ENCODE measurements around the gene MAP3K20.
"Not testable (repeated sequence)": the region's sequence is repeated elsewhere in the genome, so short reads cannot be mapped to it uniquely, and the experiment has no call there.

Gene MAP3K20

DNA sequence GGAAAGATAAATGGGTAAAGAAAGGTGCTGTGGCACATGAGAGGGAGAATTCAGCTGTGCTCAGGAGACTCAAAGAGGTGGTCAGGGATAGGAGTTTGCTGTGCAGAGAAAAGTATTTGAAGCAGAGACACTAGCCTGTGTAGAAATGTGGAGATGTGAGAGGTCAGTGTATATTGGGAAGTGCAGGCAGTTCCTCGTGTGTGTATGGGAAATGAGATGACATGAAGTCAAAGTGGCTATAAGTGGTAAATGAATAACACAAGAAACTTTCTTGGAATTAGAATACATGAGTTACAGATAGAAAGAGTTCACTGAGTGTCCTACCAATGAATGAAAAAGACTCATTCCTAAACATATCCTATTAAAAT lies 11.6 kb downstream of the MAP3K20 start:
- DNase-seq (ENCODE audit: low read depth in 2 of 2): no peak

DNA sequence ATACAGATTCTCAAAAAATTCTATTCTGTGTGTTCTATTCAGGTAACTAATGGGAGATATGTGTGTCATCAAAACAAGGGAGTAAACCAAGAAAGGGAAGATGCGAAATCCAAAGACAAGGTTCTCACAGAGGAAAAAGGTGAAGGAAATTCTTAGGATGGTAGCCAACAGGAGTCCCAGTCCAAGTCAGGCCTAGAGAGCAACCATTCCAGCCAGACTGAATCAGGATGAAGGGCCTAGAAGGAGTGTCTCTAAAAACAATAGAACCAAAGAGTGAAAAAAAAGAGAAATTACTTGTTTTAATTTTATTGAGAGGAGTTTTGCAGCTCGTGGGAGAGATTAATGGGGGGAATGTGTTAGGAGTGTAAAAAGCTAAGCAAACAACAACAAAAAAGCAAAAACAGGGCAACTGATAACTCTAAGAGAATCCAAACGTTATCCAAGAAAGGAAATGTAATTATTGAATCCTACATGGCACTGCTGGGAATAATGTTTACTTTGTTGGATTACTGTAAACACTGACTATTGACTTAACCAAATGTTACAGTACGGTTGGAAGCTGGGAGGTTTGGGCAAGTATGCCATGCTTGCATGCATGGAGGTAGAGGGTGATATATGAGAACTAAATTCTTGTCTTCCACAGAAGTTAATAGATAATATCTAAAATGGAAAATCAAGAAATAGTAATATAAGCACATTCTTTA lies 12.3 kb downstream of the MAP3K20 start:
- no peak for DNase-seq (ENCODE audit: low read depth in 2 of 2)

DNA sequence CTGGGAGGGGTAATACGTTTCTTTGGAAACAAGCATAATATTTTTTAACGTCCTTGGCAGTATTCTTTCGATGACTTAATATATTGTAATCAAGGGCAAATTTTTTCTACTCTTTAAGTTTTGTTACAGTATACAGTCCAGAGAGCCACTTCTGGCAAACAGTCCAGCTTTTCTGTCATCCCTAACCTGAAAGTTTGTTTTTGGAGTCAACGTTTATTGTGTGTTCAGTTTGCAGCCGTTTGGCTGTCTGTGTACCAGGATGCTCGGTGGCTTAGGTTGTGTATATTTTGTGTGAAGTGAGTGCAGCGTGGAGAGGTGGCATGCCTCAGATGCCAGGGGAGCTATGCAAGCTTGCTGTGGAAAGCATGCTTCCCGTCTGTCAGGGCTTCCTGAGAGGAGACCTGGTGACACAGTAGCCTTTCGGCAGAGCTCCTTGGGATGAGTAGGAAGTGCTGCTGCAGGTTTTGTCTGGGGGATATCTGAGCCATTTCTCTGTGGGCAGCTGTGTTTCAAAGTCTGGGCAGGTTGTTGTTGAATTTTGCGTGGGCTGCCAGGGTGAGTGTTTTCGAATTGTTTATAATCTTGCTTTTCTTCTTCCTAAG lies 14.7 kb downstream of the MAP3K20 start:
- DNase-seq (ENCODE audit: low read depth in 2 of 2): no peak

DNA sequence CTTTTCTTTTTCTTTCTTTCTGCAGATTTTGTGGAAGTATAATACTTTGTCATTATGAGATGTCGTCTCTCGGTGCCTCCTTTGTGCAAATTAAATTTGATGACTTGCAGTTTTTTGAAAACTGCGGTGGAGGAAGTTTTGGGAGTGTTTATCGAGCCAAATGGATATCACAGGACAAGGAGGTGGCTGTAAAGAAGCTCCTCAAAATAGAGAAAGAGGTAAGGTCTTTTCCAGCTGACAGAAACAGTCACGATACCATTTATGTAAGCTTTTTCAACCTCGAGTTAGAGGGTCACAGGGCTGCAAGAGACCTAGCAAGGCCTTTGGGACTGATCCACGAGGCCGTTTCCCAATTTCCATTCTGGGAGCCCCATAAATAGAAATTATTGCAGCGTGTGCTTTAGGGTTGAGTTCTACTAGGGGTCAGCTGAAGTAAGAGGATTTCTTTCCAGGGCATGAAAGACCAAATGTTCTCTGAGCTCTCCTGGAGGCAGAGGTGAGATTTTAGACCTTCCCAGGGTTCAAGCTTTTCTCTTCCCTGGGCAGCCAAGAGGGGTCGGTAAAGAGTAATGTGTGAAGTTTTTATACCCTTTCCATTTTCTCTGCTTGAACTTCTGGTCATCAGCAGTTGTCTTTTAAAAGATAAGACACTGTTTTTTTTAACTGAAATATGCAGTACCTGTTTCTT lies 15.5 kb downstream of the MAP3K20 start:
- no peak for DNase-seq (ENCODE audit: low read depth in 2 of 2)

DNA sequence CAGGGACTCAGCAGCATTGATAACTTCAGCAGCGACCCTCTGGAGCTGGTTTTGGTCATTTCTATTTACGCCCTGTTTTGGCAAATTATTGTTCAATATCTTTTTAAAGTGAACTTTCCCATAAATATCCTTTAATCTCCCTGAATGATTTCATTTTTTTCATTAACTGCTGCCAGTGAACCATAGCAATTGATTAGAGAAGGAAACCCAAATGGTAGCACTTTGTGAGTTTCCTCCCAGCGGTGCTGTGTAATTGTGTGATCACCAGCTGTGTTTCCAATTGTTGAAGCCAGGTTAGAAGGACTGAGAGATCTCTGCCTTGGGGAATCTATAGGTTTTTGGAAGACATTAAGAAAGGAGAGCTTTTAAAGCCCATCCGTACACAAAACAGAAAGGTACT lies 16.3 kb downstream of the MAP3K20 start:
- DNase-seq (ENCODE audit: low read depth in 2 of 2): no peak

DNA sequence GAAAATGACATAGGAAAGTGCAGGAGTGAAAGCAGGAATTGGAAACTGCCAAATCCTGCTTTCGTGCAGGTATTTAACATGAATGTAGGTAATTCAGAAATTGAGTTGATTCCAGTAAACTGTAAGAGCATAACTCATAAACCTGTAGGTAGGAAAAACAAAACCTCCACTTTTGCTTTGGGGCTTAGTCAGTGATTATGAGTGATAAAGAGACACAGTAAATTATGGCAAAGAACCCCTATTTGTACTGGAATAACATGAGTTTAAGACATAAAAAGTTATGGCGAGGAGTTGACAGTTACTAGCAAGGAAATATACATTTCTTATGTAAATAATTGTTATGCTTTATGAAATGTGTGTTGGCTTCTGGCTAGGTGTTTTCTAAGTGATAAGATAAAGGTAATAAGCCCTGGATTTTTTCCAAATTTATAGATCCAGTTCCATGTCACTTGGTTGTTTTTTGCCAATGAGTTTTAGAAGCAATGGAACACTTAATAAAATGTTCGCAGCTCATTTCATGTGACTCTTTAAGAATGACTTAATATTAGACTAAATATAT lies 17.3 kb downstream of the MAP3K20 start:
- no peak for DNase-seq (ENCODE audit: low read depth in 2 of 2)

DNA sequence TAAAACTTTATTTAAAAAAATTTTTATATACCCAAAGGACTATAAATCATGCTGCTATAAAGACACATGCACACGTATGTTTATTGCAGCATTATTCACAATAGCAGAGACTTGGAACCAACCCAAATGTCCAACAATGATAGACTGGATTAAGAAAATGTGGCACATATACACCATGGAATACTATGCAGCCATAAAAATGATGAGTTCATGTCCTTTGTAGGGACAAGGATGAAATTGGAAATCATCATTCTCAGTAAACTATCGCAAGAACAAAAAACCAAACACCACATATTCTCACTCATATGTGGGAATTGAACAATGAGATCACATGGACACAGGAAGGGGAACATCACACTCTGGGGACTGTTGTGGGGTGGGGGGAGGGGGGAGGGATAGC lies 18.0 kb downstream of the MAP3K20 start:
- not testable (repeated sequence) for DNase-seq (ENCODE audit: low read depth in 2 of 2)

DNA sequence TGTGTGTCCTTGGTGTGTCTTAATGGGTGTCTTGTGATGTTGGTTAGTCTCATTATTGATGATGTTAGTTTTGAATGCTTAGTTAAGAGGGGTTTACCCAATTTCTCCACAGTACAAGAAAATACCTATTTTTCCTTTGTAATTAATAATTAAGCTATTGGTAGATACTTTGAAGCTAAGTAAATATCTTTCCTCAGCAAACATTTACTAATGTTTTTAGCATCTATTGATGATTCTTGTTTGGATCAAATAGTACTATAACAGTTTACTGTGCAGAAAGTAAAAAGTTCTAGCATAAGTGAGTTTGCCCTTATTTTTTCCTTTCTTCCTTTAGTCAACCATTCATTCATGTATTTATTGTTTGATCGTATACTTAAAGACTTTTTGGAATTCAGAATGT lies 19.1 kb downstream of the MAP3K20 start:
- no peak for DNase-seq (ENCODE audit: low read depth in 2 of 2)

DNA sequence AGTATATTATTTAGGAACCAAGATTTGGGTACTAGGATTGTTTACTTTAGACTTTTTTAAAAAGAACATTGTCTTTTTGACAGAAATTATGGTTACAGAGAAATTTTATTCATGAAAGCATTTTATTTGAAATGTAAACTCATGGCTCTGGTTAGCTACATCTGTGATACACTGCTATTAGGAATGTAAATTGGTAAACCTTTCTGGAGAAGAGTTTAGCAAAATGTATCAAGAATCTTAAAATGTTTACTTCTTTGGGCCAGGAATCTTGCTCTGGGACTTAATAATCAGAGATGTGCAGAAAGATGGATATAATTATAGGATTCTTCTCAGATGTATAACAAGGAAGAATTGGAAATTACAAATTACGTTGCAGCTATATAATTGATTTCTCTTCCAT lies 19.7 kb downstream of the MAP3K20 start:
- no peak for DNase-seq (ENCODE audit: low read depth in 2 of 2)

DNA sequence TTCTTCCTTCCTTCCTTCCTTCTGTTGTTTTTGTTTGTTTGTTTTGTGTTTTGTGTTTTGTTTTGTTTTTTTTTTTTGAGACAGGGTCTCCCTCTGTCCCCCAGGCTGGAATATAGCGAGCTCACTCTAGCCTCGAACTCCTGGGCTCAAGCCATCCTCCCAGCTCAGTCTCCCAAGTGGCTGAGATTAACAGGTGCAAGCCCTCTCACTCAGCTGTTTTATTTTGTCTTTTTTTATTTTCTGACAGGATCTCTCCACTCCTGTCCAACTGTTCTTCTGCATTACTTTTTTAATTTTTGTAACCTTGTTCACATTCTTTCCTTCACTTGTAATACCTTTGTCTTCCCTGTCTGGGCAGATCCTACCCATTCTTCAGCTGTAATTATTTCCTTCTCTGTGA lies 23.6 kb downstream of the MAP3K20 start:
- no peak for DNase-seq (ENCODE audit: low read depth in 2 of 2)

DNA sequence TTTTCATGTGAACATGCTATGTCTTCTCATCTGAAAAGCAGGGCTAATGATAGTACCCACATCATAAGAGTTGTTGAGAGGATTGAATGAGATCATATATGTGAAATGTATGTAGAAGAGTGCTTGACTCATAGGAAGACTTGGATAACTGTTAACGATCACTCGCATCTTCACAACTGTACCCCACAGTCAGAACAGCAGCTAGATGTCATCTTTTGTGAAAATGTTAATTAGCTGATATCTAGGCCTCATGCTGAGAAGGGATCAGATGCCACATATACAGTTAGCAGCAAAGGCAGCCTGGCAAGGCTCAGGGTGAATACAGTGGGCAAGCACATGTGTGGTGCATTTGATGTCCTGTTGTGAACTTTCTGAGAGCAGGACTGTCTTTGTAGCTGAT lies 24.2 kb downstream of the MAP3K20 start:
- no peak for DNase-seq (ENCODE audit: low read depth in 2 of 2)

DNA sequence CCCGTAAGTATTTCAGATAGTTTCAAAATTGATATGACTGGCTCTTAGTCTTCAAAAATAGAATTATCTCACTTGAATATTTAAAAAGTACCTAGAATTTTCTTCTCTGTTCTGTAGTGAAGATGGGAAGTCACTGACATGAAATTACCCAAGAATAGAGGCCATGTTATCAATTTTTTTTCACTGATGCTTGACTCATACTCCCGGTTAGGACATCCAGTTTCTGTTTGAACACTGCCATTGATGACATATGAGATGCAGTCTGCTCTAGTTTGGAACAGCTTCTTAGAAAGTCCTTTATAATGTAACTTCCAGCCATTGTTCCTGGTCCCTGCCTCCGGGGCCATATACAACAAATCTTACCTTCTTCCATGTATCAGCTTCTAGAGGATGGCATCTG lies 26.0 kb downstream of the MAP3K20 start:
- no peak for DNase-seq (ENCODE audit: low read depth in 2 of 2)

DNA sequence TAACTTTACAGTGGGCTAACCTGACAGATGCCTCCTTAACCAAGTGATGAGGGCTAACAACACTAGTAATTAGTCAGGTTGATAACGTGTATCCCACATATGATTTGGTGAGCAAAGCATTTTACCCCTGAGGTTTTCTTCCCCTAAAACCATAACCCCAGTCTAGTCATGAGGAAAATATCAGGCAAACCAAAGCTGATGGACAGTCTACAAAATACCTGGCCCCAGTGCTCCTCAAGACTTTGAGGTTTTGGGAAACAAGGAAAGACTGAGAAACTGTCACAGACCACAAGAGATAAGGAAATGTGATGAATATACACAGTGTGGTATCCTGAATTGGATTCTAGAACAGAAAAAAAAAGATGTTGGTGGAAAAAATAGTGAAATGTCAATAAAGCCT lies 28.5 kb downstream of the MAP3K20 start:
- no peak for DNase-seq (ENCODE audit: low read depth in 2 of 2)

DNA sequence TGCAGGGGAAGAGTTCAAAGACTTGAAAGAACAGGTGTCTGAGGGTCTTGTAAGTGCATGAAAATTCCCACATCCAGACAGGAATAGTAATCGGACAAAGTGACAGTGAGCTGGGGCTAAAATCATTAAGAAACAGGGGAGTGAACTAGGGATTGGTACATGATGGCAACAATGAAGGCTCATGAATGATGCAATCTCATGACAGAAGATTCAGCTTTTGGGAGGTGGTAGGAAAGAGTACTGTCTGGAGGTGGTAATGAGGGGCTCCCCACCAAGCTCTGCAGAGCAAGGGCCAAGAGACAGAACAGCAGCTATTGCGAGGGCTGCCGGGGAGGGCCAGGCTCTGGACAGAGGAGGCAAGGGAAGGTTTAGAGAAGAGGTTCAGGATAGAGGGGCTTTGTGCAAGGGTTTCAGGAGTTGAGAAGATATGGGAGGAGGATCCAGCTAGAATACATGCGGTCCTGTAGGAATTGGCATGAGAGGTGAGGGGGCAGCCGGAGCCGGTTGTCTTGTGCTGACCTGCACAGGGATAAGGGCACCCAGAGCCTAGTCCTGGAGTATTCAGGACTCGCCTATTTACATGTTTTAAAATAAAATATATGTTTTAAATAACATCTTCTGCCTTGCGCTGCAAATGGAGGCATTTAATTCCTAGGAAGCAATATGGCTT lies 31.4 kb downstream of the MAP3K20 start:
- no peak for DNase-seq (ENCODE audit: low read depth in 2 of 2)

DNA sequence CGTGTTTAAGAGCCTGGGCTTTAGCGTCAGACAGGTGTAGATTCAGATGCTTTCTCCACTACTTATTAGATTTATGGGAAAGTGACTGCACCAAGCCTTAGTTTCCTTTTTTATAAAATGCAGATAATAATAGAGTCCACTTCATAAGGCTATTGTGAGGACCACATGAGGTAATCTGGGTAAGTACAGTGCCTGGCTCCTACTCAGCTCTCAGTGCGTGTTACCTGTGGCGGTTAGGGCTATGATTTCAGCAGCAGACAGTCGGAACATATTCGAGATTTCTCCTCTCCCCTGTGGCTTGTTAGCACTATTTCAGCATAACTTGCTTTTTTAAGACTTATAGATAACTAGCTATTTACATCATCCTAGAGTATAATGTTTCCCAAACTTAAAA lies 32.0 kb downstream of the MAP3K20 start:
- no peak for DNase-seq (ENCODE audit: low read depth in 2 of 2)

DNA sequence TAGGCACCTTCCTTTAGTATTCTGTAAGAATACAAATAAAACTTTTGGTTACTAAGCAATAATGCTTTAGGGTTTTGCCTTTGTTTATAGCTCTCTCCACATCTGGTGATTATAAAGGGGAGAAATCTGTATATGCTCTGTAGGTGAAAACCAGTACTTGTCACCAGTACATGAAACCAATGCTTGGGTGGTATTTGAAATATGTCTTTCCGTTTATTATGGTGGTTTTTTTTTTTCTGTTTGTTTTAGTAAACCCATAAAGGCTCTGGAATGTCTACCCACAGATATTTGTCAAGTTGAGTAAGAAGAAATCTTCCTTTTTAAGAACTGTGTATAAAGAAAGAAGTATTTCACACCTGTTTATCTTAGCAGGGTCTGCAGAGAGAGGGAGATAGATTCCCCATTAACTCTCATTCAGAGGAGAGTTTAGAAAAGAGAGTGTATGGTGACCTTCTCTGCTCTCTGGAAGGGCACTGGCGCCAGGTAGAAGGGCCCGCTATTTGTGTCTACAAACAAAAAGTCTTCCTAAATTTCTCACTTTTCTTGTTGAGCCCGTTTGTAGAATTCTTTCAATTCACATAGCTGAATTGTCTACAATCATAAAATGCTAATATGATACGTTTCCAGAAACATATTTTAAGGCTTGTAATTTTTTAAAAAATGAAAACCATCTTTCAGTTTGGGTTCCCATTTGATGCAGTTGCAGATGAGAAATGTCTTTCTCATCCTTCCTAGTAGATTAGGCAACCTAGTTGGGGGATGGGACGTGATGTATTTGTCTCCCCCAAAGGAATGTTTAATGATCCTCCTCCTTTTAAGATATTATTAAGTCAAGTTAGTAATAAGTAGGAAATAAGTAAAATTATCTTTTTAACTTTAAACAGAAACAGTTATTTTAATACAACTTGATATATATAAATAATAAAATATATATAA lies 33.9 kb downstream of the MAP3K20 start:
- DNase-seq (ENCODE audit: low read depth in 2 of 2): no peak

DNA sequence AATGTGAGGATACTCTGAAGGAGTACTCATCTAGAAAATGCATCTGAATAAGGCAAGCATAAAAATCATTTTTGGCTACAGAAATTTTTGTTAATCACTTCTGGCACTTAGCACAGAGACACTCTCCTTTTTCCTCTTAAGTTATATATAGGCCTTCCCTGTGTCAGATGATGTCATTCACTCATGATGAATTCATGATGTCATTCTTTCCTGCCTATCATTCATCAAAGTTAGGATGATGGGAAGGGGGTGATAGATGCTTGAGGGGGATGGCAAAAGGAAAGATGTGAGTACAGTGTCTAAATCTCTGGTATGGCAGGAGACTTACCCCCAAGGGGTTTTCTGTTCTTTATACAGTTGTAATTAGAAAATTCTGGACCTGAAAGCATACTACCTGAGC lies 42.0 kb downstream of the MAP3K20 start:
- no peak for DNase-seq (ENCODE audit: low read depth in 2 of 2)

DNA sequence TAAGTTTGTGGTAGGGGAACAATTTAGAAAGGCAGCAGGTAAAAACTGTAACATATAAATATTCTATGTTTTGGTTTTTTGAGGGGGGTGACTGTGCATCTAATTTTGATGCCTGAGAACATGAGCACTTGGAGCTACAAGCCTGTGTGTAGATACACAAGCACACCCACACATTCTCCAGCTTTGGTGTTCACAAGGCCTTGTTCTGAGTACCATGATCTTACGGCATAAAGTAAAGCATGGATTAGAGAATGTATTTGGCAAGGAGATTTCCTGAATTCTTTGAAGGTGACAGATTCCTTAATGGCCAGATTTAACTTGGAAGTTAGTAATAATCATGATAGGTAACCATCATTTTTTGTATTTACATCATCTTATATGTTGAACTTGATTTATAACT lies 42.7 kb downstream of the MAP3K20 start:
- no peak for DNase-seq (ENCODE audit: low read depth in 2 of 2)

DNA sequence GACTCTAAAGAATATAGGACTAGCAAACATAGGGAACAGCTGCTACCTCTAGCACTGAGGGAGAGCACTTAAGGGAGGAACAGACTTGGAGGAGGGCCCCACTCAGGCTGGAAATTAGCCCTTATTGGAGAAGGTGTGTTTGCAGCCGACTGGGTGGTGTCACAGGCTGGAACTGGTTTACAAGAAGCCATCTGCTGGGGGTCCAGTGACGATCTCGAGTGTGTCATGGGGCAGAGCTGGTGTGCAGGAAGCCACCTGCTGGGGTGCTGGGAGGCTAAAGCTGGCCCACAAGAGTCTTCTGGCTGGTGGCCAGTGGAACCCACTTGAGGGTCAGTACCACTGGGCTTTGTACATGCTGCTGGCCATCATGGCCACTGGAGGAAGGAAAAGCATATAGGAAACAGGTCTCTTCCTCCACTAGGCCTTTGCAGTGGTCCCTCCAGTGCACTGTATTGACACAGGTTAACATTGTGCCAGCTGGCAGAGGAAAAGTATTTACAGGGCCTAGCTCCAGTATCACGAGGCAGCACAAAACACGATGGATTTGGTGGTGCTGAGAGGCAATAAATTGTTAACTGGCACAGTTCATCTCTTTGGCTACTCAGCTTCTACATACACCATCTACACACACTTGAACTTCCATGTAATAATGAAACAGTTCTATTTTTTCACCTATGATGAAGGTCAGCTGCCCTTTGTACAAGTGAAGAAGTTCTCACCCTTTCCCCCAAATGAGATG lies 43.6 kb downstream of the MAP3K20 start:
- no peak for DNase-seq (ENCODE audit: low read depth in 2 of 2)

DNA sequence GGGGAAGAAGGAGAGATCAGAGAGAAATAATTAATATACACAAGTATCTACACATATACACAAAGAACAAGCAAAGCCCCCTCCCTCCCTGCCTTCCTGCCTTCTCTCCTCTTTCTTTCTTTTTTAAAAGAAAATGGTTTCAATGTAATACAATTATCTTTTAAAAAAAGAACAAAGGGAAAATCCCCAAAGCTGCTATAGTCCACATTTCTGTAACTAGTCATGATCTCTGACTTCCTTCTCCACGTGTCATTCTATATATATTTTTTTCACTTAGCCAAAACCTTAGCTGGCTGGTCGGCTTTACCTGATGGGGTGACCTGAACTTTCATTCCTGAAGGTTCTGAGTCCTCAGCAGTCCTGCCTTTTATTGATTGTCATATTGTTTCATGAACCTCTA lies 44.3 kb downstream of the MAP3K20 start:
- DNase-seq (ENCODE audit: low read depth in 2 of 2): no peak

DNA sequence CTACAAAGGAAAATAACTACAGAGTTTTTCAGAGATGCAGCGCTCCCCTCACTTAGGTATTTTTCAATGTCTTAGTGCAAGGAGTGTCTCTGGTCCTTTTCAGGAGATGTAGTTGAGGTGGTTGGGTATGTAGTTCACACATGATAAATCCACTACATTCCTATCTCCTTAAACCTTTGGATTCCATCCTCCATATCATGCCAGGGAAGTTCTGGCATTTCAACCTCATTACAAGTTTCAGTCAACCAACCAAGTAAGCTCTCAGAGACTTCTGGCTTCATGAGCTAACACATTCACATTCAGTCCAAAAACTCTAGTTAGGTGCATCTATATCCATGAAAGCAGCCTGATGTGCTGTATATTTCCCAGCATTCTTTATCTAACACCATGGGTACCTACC lies 47.3 kb downstream of the MAP3K20 start:
- no peak for DNase-seq (ENCODE audit: low read depth in 2 of 2)

Data from stimulated activated CD8-positive, alpha-beta memory T cell treated with anti-CD3 and anti-CD28 coated beads, Interleukin-7, amount 100 ng/mL, for 4 hours (primary cell).